Right lobe of liver (tissue), 4 donors: ENCODE results near the gene FAM43A.

Experiments
- CTCF ChIP-seq, 4 donors: fragments of 200-600 bp in 3 of 4; fragments of 450-650 bp in 1 of 4; IDR thresholded peaks; one replicate each; pipeline versions ENCODE4 v1.5.1 to v1.8.0; 2016 to 2022; ENCODE audit warnings: antibody characterized with exemption in 4 of 4, mild to moderate bottlenecking in 2 of 4
- POLR2A ChIP-seq: fragments of 450-650 bp; IDR thresholded peaks from one replicate; pipeline ENCODE4 v1.6.1; 2017; ENCODE audit warnings: antibody characterized with exemption, mild to moderate bottlenecking
- donor health status: DM: no; HTN: no; CAD: no.
- donor health status: DM: no; HTN: no; CAD: no.
- donor health status: DM: no; HTN: yes; CAD: no.

- TF ChIP-seq CTCF (IDR thresholded peaks at IDR 0.05) (no peak), POLR2A (no peak)
These were observed 3.8 kb downstream of the FAM43A start for GRCh38 chr3:194689493-194689944.
